Cerebellar cortex (tissue), 1 donor: ENCODE data around the gene DIP2C.
A peak's percentile ranks its signal among the peaks of the same experiment; 100 is the strongest.

Source experiments
- DNase-seq: peaks from one replicate; pipeline ENCODE4 v3.0.0-alpha.2; 2015; ENCODE audit warnings: low spot score

DIP2C gene

DNA sequence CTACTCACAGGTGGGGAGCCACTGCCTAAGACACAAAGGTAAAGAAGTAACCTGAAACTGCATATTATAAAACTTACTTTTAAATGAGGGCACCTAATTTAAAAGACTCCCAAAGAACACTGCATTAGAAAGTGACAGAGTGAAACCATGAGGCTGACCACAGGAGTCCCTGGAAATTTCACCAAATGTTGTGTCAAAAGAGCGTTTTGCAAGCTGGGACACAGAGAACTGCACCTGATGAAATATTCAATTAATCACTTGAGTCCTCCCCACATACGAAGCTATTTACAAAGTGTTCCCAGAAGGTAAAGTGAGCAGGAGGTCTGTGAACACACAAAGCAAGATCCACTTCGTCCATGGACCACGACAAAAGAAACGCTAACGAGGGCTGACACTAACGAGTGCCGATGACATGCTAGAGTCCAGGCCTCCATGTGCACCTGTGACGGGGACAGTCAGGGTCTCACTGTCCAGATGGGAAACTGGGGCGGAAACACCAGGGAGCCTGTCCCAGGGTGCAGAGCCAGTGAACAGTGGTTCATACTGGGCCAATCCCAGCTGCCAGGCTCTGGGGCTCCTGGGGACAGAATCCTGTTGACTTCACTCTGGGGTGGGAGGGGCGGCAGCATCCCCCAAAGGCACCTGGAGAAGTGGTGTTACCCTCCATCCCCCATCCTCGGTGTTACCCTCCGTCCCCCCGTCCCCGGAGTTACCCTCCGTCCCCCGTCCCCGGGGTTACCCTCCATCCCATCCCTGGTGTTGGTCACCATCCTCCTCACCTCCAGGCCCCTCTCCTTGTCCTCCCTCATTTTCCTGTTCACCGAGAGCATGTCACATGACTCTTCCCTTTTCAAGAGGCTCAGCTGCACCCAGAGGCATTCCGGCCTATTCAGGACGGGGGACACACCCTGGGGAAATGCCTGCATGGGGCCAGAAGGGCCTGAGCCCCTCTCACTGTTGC is 63.4 kb downstream of the DIP2C start:
- DNase-seq, result peak; percentile 38

DNA sequence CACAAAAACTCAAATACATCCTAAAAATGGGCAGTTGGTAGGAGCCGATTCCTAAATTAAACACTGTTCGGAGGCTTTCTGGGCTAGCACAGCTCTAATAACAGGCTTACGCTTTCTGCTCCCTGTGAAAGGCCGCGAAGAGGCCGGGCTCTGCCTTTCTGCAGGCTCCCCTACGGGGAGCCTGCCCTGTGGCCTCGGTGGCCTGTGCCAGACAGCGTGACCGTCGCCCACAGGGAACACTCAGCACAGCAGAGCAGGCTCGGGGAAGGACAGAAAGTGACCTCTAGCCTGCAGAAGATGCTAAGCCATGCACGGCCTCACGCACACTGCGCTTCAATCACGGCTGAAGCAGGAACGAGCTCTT is 64.2 kb downstream of the DIP2C start:
- DNase-seq, result peak; percentile 65

DNA sequence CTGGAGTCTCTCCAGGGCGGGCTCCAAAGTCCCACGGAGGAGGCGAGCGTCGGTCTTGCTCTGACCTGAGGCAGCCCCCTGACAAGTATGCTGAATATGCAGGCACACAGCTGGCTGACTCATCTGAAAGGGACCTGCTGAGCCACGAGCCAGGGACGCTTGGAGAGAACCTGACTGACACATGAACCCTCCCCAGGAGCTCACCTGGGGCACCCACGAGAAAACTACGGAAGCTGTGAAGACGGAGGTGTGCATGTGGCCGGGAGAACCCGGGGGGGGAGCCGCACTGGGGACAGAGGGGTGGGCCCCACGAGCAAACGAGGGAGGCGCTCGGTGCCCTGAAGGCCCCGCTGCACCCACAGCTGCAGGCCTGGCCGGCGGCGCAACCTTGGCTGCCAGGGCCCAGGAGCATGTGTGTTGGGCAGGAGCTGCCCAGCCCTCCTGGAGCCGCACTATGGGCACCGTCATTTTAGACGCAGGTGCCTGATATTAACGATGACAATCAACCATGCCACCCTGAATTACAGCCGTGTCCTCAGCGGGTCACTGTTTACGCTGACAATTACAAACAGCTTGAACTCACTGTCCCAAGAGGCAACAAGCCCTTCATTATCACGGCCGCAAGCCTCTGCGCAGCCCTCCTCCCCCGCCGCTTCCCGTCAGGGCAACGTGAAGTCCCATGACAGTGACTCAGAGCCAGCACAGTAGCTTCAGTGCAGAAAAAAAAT is 64.7 kb downstream of the DIP2C start:
- DNase-seq, result no peak

DNA sequence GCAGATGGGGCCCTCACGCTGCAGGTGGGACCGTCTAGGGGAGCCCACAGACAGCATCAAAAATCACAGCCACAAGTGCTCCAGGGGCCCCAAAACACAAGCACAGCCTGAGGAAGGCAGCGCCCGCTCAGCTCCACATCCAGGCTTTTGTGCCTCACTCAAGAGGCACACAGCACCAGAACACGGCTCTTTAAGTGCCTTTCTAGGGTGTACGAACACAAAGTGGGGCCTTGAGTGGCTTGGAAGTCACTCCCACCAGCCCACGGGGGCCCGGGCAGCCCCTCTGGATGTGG is 65.2 kb downstream of the DIP2C start:
- DNase-seq, result no peak

DNA sequence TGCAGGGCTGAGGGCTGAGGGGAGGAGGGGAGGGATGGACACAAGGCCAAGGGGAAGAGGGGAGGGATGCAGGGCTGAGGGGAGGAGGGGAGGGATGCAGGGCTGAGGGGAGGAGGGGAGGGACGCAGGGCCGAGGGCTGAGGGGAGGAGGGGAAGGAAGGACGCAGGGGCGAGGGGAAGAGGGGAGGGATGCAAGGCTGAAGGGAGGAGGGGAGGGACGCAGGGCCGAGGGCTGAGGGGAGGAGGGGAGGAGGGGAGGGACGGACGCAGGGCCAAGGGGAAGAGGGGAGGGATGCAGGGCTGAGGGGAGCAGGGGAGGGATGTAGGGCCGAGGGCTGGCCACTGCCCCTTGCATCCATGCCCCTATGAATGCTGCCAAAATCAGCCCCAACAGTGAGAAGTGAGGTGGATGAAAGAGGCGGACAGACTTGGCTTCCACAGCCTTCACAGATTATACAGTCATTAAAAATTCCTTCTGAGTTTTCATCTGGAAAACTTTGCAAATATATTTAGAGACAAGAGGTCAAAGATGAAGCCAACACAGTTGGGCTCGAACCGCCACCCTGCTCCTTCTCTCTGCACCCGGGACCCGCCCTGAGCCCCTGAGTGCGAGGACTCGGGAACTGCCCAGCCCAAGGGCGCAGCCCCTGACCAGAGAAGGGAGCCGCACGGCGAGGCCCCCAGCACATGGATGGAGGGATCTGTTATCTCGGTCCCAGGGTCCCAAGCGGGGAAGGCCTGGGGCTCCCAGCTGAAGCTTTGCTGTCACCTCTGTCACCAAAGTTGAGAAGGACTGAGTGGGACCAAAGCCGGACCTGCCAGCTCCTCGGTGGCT is 65.8 kb downstream of the DIP2C start:
- DNase-seq, result no peak

DNA sequence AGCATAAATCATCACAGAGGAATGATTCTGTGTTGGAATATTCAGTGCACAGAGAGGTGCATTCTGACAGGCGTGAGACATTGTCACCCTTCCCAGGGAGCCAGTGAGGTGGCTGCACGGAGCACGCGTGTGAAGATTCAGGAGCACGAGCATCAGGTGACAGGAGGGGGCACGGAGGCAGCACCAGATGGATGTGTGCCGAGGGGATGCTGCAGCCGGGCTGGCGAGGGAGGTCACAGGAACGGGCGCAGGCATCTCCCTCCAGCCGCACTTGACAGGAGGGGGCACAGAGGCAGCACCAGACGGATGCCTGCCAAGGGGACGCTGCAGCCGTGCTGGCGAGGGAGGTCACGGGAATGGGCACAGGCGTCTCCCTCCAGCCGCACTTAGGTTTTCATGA is 66.5 kb downstream of the DIP2C start:
- DNase-seq, result peak; percentile 68

DNA sequence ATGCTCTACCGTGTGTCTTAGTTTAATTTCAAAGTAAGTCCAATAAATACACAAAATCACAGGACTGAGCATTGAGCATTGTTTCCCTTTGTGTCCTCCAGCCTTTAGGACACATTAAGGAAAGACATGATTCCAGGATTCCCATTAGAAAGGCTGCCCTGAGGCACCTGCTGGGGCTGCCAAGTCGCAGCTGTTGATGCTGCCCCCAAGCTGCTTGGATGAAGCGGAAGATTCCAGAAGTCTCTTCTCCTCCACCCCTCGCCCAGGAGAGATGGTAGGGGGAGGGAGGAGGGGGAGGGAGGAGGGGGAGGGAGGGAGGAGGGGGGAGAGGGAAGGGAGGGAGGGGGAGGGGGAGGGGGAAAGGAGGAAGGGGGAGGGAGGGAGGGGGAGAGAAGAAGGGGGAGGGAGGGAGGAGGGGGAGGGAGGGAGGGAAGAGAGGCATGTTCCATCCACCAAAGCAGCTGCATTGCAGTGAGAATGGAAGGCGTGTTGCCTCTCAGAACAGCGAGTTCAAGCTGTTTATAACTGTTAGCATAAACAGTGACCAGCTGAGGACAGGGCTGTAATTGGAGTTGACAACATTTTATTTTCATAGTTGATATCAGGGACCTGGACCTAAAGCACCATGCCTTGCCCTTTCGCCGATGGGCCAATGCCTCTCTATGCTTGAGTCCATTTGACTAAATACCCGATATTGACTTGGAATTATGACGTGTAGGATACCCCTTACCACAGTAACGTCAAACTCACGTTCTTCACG is 67.3 kb downstream of the DIP2C start:
- no peak for DNase-seq

DNA sequence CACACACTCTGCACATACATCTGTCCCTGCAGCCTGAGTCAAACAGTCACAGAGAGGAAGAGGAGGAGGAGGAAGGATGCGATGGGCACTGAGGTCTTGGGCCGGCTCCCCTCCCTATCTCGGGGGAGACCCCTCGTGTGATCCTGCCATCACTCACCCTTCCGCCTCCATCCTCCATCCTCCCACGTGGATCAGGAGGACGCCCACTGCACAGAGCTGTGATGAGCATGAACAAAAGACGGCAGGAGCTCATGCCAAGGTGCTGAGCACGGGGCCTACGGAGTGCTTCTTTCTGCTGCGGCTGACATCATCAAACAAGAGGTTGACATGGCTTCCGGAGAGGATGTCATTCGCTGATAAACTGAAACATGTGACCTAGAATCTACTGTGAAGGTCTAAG is 68.0 kb downstream of the DIP2C start:
- DNase-seq, result no peak

DNA sequence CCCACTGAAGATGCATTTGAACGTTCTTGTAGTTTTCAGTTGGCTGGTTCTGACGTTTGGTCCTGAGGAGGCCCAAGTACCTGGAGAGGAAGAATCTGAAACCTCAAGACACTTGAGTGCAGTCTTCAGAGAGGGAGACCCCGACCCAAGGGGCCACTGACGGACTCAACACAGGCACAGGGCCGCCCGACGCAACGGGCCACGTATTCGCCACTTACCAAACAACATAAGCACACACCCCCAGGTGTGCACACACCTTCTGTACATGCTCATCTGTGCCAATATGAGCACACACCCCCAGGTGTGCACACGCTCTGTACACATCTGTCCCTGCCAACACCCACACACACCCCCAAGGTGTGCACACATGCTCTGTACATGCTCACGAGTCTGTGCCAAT is 68.5 kb downstream of the DIP2C start:
- no peak for DNase-seq

DNA sequence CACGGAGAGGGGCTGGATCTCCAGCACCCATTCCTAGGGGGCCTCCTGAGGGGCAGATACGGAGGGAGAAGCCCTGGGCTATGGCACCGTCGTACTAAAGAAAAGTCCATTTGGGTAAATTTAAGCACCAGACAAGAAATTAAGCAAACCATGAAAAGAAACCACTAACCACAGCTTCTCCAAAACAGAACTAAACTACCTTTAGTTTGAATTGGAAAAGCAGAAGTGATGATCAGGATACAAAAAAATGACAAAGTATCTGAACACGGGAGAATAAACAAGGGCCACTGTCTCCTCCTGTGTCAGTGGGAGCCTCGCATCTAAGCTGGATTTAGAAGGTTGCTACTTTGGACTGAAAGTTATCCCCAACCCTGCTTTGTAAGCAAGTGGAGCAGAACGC is 69.1 kb downstream of the DIP2C start:
- DNase-seq, result no peak

DNA sequence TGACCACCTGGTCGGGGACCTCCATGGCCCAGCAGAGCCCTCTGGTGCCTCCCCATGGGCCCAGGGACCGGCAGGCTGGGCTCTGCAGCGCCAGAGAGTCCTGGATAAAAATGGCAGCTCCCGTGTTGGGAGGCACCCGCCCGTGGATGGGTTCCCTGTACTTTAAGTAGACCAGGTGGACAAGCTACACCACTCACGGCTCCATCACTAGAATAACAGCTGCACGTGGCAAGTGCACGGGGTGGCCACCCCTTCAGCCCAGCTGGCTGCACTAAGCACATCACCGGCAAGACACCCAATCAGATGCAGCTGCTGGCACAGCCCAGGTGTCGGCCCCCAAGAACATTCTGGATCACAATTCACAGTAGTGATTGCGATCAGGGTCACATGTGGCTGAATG is 69.8 kb downstream of the DIP2C start:
- no peak for DNase-seq

DNA sequence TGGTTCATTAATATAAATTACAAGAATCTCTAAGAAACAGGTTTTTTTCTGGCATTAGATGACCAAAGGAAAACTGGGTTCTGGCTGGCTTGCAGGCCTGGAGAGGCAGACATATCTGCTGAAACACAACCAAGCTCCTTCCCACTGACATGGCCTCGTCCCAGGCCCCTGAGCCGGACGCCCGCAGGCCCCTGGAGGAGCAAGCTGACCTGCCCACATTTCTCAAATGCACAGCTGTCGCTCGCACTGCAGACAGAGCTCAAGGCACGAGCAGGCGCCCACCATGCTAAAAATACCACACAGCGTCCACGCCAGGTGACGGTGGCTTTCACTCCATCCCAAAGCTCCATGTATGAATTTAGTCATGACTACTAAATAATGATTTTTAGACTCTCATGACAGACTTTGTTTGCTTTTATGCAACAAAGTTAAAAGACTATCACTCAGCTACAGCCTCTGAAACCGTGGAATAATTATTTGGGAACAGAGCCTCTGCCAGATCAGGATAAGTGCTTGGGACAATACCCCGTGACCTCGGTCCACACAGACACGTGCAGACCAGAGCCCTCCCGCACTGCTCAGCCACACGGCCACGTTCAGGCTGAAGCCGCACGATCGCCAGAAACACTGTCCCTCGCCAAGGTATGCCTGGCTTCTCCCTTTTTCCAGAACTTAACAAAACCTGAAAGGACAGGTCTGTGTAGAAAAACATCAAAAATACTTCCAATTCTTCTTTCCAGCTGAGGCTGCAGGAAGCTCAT is 71.1 kb downstream of the DIP2C start:
- no peak for DNase-seq

DNA sequence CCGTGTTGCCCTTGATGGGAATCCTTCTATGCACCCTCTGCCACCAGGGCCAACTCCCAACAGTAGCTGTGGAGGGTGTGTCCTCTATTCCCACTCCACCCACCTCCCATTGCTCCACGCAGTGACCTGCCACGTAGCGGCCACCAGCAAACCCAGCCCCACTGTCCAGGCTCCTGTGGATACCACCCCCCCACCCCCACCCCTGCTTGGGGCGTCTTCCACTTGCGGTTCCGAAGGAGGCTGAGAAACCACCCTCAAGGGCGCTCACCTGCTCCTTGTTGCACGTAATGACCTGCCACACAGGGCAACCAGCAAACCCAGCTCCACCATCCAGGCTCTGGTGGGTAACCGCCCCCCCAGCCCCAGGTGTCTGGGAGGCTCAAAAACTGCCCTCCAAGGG is 72.0 kb downstream of the DIP2C start:
- no peak for DNase-seq

DNA sequence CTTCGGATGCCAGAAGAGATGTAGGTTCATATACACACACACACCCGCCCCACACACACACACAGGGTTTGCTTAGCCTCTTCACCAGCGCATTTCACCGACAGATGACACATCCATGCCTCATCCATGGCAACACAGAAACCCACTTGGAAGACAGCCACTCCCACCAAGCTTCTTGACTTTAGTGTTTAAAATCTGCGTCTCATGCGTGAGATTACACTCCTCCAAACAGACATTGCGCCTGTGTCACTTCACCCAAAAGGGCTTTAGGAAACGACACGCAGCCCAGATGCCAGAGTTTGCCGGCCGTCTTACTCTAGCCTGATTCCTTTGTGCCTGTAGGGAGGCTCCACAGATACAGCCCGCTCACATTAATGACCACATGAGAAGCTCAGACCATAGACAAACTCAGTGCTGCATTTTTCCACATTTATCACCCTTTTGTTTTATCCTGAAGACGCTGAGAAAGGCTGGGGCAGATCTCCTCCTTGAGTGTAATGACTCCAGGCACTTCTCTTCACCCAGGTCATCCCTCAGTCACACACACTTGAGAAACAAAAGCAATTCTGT is 73.8 kb downstream of the DIP2C start:
- no peak for DNase-seq

DNA sequence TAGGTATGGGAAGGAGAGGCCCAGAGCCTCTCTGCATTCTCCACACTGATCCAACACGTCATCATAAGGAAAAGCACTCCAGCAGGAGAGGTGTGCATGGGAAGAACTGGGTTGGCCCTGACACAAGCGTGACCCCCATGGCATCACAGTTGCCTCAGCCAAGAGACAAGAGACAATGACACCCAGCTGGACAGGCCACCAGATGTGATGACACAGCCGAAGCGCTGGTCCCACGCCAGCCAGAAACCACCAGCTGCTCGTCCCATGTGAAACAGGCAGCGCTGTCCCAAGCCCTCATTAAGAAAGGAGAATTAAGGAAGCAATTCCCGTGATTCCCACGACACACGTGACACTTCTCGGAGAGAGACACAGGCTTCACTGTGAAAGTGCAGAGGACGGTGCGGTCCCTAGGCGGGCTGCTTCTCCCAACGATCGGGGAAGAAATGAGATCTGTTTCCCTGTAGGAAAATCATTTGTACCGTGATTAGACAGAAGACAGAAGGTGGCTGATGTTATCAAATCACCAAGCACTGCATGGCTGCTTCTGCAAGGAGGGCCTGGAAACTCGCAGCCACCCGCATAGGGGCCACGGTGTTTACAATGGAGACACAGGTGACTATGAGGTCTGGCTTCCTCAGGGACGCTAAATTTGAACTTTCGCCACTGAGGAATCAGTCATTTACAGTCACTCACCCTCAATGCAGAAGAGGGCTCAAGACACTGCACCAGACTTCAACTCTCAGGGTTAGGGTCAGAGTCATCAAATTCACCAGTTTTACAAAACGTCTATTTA is 74.5 kb downstream of the DIP2C start:
- no peak for DNase-seq

DNA sequence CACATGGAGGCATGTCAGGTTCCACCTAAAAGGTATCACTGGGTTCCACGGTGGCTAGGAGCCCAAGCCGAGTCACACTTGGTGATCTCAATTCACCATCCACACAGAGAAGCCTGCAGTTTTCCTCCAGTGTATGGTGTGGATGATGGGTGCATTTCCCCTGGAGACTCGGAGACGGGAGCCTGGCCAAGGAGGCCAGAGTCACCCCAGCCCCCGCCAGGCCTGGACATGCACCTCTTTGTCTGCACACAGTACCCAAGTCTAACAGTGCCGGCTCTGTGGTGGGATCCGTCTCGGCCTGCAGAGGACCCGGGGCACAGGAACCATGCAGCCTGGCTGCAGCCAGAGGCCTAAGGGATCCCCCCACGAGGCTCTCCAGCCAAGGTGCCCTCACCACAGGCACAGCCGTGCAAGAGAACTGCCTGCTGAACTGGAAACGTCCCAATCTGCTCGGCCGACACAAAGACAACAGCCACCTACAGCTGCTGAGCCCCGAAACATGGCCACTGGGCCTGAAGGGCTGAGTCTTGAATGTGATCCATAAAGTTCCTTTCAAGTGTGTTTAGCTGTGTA is 75.2 kb downstream of the DIP2C start:
- no peak for DNase-seq

DNA sequence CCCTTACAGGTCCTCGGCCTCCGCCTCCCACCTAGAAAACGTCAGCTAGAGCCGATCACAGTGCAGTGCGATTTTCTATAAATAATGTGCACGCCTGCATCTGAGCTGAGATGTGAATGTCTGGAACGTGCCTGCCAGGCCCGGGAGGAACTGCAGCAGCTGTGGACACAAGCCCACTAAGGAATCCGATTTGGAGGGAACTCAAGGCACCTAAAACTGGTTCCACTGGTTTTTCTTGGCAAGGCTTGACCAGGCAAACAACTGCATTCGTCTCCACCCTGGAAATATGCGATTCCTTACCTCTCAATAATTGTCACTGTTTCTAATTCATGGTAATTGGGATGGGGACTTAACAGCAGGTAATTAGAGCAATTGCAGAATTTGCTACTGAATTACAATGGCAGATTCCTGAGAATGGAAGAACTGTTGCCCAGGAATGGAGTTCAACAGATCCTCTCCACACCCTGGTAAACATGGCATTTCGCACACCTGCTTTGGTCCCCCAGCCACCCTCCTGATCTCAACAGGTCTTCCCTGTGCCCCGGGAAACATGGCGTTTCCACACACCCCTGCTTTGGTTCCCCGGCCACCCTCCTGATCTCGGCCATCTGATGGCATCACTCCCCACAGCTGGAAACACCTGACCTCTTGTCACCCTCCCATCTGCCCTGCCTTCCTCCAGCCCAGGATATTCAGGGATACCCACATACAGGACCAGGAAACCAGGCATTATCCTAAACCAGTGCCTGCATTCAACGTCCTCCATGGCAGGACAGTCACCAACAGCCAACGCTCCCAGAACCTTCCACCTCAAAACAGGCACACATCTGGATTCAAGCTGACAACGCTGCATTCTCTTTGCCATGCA is 76.0 kb downstream of the DIP2C start:
- DNase-seq, result no peak

DNA sequence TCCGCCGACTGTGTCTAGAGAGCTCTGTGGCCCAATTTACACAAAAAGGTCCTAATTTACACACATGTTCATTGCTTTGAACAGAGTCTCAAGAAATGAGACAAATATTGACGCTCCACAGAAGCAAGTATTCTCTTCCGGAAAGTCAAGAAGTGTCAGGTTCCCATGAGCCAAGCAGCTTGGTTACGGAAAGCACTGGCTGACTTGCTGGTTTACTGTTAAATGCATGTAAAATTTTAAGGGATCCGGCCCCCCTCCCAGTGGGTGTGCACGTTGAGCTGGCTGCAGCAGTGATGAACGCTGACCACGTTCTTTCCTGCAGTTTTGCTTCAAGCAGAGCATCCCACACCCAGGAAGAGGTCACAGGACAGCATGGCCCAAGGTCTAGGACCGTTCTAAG is 76.8 kb downstream of the DIP2C start:
- DNase-seq, result no peak
